ENCODE results near the gene KCND1.

KCND1 gene

GRCh38 chrX:48971249-48972219 is at the start of gene KCND1:
TSS of gene KCND1 (minus strand) at chrX:48971844. CDS start at chrX:48970271, 1,573 bp downstream.
- TF ChIP-seq GATA1 (IDR thresholded peaks at IDR 0.05; ENCODE audit: low read depth, low read length): no peak
- TF ChIP-seq POLR2A (IDR thresholded peaks at IDR 0.05; ENCODE audit: low read length): no peak
- DNase-seq: no peak

GRCh38 chrX:49019599-49020249 is 48.1 kb upstream of the KCND1 start:
- TF ChIP-seq GATA1 (IDR thresholded peaks at IDR 0.05; ENCODE audit: low read depth, low read length) (no peak), POLR2A (IDR thresholded peaks at IDR 0.05; ENCODE audit: low read length) (no peak)
- DNase-seq: no peak

- TF ChIP-seq POLR2A (IDR thresholded peaks at IDR 0.05; ENCODE audit: low read length) (no peak), GATA1 (IDR thresholded peaks at IDR 0.05; ENCODE audit: low read depth, low read length) (no peak)
- no peak for DNase-seq
Measured at GRCh38 chrX:49019050-49019449, 47.4 kb upstream of the KCND1 start.

GRCh38 chrX:49003696-49004095 is 32.1 kb upstream of the KCND1 start:
- TF ChIP-seq POLR2A (IDR thresholded peaks at IDR 0.05; ENCODE audit: low read length) (no peak), GATA1 (IDR thresholded peaks at IDR 0.05; ENCODE audit: low read depth, low read length) (no peak)
- DNase-seq: no peak

- TF ChIP-seq GATA1 (IDR thresholded peaks at IDR 0.05; ENCODE audit: low read depth, low read length) (no peak), POLR2A (IDR thresholded peaks at IDR 0.05; ENCODE audit: low read length) (peak; percentile 83)
- DNase-seq: peak; percentile 97
Measured at GRCh38 chrX:49002091-49002935, 30.7 kb upstream of the KCND1 start, which contains the start of gene GRIPAP1. TSS of gene GRIPAP1 (minus strand) at chrX:49002264. CDS start at chrX:49002229, 35 bp downstream.

GRCh38 chrX:49001521-49002090 is 30.0 kb upstream of the KCND1 start:
- TF ChIP-seq GATA1 (IDR thresholded peaks at IDR 0.05; ENCODE audit: low read depth, low read length) (no peak), POLR2A (IDR thresholded peaks at IDR 0.05; ENCODE audit: low read length) (no peak)
- peak; percentile 73 to 75 for DNase-seq

GRCh38 chrX:49000636-49001035 is 29.0 kb upstream of the KCND1 start:
- no peak for TF ChIP-seq POLR2A (IDR thresholded peaks at IDR 0.05; ENCODE audit: low read length)
- no peak for TF ChIP-seq GATA1 (IDR thresholded peaks at IDR 0.05; ENCODE audit: low read depth, low read length)
- no peak for DNase-seq

- no peak for DNase-seq
- no peak for TF ChIP-seq GATA1 (IDR thresholded peaks at IDR 0.05; ENCODE audit: low read depth, low read length)
Measured at GRCh38 chrX:48999030-48999429, 27.4 kb upstream of the KCND1 start.

- TF ChIP-seq GATA1 (IDR thresholded peaks at IDR 0.05; ENCODE audit: low read depth, low read length): no peak
- TF ChIP-seq POLR2A (IDR thresholded peaks at IDR 0.05; ENCODE audit: low read length): no peak
- no peak for DNase-seq
Measured at GRCh38 chrX:48998391-48998790, 26.7 kb upstream of the KCND1 start.

GRCh38 chrX:48997865-48998264 is 26.2 kb upstream of the KCND1 start:
- DNase-seq: no peak
- TF ChIP-seq GATA1 (IDR thresholded peaks at IDR 0.05; ENCODE audit: low read depth, low read length) (no peak), POLR2A (IDR thresholded peaks at IDR 0.05; ENCODE audit: low read length) (no peak)

- no peak for DNase-seq
- TF ChIP-seq GATA1 (IDR thresholded peaks at IDR 0.05; ENCODE audit: low read depth, low read length): no peak
- no peak for TF ChIP-seq POLR2A (IDR thresholded peaks at IDR 0.05; ENCODE audit: low read length)
Measured at GRCh38 chrX:48997455-48997854, 25.8 kb upstream of the KCND1 start.

GRCh38 chrX:48996969-48997368 is 25.3 kb upstream of the KCND1 start:
- TF ChIP-seq POLR2A (IDR thresholded peaks at IDR 0.05; ENCODE audit: low read length): no peak
- TF ChIP-seq GATA1 (IDR thresholded peaks at IDR 0.05; ENCODE audit: low read depth, low read length): no peak
- peak; percentile 15 to 29 for DNase-seq

- TF ChIP-seq POLR2A (IDR thresholded peaks at IDR 0.05; ENCODE audit: low read length) (no peak), GATA1 (IDR thresholded peaks at IDR 0.05; ENCODE audit: low read depth, low read length) (no peak)
- no peak for DNase-seq
Measured at GRCh38 chrX:48992341-48992740, 20.7 kb upstream of the KCND1 start.
